GM20000 (cell line): ENCODE results near the gene PAPSS1.

Experiments used
- DNase-seq: peaks from one replicate; pipeline ENCODE4 v3.0.0; 2012; ENCODE audit warnings: low spot score
- CTCF ChIP-seq: IDR thresholded peaks from 2 replicates; pipeline ENCODE4 v1.5.1; 2012; ENCODE audit warnings: mild to moderate bottlenecking, control low read depth; ENCODE audit errors: extremely low read depth, missing control alignments

Gene PAPSS1

GRCh38 chr4:107640878-107641277 lies 79.2 kb downstream of the PAPSS1 start:
- DNase-seq, result no peak
- TF ChIP-seq CTCF, result no peak

DNA sequence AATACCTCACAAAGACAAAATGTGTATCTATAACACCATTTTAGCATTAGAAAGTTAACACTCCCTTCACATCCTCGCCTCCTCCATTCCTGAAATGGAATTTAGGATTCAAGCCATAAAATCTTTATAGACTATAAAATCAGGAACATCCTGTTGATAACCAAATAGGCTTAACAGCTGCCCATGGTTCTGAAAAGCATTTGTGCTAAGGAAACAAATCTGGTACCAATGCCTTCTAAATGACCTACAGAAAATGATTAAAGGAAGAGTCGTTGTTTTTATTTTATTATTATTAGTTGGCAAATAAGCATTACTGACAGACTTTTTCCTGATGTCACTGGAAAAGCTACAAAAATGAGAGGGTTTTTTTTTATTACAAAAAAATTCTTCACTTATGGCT lies 79.8 kb downstream of the PAPSS1 start:
- TF ChIP-seq CTCF, result no peak
- DNase-seq, result no peak

GRCh38 chr4:107635735-107636134 lies 84.3 kb downstream of the PAPSS1 start:
- no peak for TF ChIP-seq CTCF
- no peak for DNase-seq

GRCh38 chr4:107631560-107631959 lies 88.5 kb downstream of the PAPSS1 start:
- DNase-seq, result no peak
- no peak for TF ChIP-seq CTCF

- no peak for TF ChIP-seq CTCF
- no peak for DNase-seq
Measured at GRCh38 chr4:107630185-107630705, 89.8 kb downstream of the PAPSS1 start.

DNA sequence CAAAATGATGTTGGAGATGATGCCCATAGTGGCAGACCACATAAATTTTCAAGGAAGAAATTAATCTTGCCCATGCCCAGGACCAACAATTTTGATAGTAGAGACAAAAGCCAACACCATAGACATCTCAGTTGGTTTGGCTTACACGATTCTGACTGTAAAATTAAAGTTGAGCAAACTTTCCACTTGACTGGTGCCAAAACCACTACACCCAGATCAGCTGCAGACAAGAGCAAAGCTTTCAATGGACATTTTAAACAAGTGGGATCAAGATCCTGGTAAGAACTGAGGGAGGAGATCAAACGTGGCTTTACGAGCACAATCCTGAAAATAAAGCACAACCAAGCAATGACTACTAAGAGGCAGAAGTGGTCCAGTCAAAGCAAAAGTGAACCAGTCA lies 90.7 kb downstream of the PAPSS1 start:
- no peak for TF ChIP-seq CTCF
- DNase-seq, result no peak

DNA sequence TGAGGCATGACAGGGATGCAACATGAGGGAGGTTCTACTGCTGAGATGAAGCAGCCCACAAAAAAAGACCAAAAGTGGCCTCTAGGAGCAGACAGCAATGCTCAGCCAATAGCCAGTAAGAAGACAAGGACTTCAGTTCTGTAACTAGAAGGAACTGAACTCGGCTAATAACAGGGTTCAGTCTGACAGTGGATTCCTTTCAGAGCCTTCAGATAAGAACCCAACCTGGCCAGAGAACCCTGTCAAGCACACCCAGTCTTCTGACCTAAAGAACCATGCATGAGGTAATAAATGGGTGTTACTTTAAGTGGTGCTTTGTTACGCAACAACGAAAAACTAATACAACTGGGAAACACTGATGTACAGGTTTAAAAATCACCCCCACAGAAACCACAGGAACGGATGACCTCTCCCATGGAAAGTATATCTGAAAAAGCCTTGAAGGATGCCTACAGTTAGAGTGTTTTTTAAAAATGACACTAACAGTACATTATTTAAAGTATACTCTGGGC lies 94.6 kb downstream of the PAPSS1 start:
- no peak for TF ChIP-seq CTCF
- DNase-seq, result no peak
